Occipital lobe (tissue), 2 donors: Measurements from ENCODE around the gene MEF2C. TPM values are rescaled to one million over a fixed set of nuclear protein-coding genes. Genes with fewer than 3 reads are reported as not detected.
"Not testable (repeated sequence)": the region's sequence is repeated elsewhere in the genome, so short reads cannot be mapped to it uniquely, and the experiment has no call there.

Source experiments
- DNase-seq: peaks from one replicate; lab custom pipeline; 2025; lab: John Stamatoyannopoulos, UW
- total RNA-seq: library from RNA; depleted of rRNA; stranded (reverse); fragments of >200 nt; gene quantifications from one replicate; pipeline ENCODE4 v1.2.3, GENCODE V29; 2014

MEF2C gene
- total RNA-seq, 1 donor from 2014 or later: 2,088 TPM

- DNase-seq: no peak
These were observed 20.3 kb downstream of the MEF2C start for GRCh38 chr5:88862547-88863175.

- no peak for DNase-seq
These were observed 21.8 kb downstream of the MEF2C start for GRCh38 chr5:88861231-88861630.

GRCh38 chr5:88860501-88860900 is 22.5 kb downstream of the MEF2C start:
- DNase-seq: no peak

- DNase-seq: no peak
These were observed 24.6 kb downstream of the MEF2C start for GRCh38 chr5:88858392-88858791.

GRCh38 chr5:88856381-88856780 is 26.6 kb downstream of the MEF2C start:
- not testable (repeated sequence) for DNase-seq

GRCh38 chr5:88854769-88855168 is 28.2 kb downstream of the MEF2C start:
- no peak for DNase-seq

GRCh38 chr5:88847420-88847819 is 35.6 kb downstream of the MEF2C start:
- DNase-seq: no peak

GRCh38 chr5:88846434-88846833 is 36.5 kb downstream of the MEF2C start:
- no peak for DNase-seq

GRCh38 chr5:88845081-88845697 is 37.8 kb downstream of the MEF2C start:
- DNase-seq: no peak

GRCh38 chr5:88842784-88843183 is 40.2 kb downstream of the MEF2C start:
- DNase-seq: no peak

GRCh38 chr5:88841212-88841611 is 41.8 kb downstream of the MEF2C start:
- DNase-seq: no peak

- DNase-seq: no peak
These were observed 42.5 kb downstream of the MEF2C start for GRCh38 chr5:88840495-88840894.

GRCh38 chr5:88839238-88839637 is 43.7 kb downstream of the MEF2C start:
- DNase-seq: no peak

- DNase-seq: no peak
These were observed 44.5 kb downstream of the MEF2C start for GRCh38 chr5:88838500-88838899.

GRCh38 chr5:88837817-88838216 is 45.2 kb downstream of the MEF2C start:
- no peak for DNase-seq

- no peak for DNase-seq
These were observed 45.8 kb downstream of the MEF2C start for GRCh38 chr5:88837222-88837621.

GRCh38 chr5:88836195-88836838 is 46.7 kb downstream of the MEF2C start:
- no peak for DNase-seq

- DNase-seq: no peak
These were observed 48.5 kb downstream of the MEF2C start for GRCh38 chr5:88834499-88834898.

GRCh38 chr5:88834131-88834462 is 48.9 kb downstream of the MEF2C start:
- DNase-seq: no peak

GRCh38 chr5:88833371-88834130 is 49.4 kb downstream of the MEF2C start:
- peak; percentile 22 for DNase-seq

GRCh38 chr5:88831816-88832215 is 51.2 kb downstream of the MEF2C start:
- DNase-seq: no peak

GRCh38 chr5:88830567-88830966 is 52.4 kb downstream of the MEF2C start:
- no peak for DNase-seq
